NCI-H2107 treated with DMSO at 0.1 percent for 48 hours (cell line): Measurements from ENCODE around the gene SH2D4B.
A peak's percentile ranks its signal among the peaks of the same experiment; 100 is the strongest.

Experiments used
- DNase-seq: peaks from one replicate; lab custom pipeline; 2025; ENCODE audit not compliant: unreplicated experiment; lab: John Stamatoyannopoulos, UW

SH2D4B gene

DNA sequence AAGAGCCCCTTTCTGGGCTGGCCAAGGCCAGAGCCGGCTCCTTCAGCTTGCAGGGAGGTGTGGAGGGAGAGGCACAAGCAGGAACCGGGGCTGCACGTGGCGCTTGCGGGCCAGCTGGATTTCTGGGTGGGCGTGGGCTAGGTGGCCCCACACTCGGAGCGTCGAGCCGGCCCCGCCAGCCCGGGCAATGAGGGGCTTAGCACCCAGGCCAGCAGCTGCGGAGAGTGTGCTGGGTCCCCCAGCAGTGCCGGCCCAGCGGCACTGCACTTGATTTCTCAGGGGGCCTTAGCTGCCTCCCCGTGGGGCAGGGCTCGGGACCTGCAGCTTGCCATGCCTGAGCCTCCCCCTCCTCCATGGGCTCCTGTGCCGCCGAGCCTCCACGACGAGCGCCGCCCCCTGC, 48.1 kb downstream of the SH2D4B start:
- no peak for DNase-seq

DNA sequence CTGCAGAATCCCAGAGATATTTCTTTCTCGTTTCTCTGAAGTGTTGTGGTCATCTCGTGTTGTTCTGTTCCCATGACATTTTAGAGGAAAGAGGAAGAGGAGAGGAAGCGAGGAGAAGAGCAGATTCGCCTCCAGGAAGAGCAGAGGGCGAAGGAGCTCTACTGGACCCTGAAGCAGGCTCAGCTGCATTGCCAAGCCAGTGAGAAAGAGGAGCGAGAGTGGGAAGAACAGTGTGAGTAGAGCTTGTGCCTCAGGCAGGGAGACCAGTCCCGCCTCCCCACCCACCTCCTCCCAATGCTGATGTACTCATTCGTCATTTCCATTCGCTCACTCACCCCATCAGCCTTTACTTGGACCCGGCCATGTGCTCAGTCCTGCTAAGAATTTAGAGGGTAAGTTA, 50.8 kb downstream of the SH2D4B start:
- no peak for DNase-seq

DNA sequence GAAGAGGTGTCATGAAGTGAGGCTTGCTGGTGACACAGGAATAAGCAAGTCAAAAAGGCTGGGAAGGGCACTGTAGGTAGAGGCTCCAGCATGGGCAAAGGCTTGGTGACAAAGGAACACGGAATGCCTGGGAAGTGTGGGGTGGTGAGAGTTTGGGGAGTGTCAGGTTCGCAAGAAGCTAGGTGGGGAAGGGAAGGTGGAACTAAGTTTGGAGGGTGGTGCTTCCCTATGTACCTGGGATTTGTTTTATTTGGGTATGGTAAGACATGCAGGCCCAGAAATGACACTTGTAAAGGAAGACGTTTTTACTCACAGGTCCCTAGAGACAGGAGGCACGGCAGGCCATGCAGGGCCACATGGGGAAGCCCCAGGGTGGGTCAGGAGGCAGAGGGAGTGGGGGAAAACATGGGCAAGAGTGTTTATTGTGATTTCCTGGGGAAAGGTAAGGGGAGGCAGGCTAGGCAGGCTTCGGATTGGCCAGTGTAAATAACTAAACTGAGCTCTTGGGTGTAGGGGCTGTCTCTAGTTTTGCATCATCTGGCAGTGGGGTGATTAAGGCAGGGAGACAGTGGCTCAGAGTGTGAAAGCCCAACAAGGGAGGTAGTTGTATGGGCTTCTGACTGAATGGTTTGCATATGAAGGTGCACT, 52.1 kb downstream of the SH2D4B start:
- no peak for DNase-seq

DNA sequence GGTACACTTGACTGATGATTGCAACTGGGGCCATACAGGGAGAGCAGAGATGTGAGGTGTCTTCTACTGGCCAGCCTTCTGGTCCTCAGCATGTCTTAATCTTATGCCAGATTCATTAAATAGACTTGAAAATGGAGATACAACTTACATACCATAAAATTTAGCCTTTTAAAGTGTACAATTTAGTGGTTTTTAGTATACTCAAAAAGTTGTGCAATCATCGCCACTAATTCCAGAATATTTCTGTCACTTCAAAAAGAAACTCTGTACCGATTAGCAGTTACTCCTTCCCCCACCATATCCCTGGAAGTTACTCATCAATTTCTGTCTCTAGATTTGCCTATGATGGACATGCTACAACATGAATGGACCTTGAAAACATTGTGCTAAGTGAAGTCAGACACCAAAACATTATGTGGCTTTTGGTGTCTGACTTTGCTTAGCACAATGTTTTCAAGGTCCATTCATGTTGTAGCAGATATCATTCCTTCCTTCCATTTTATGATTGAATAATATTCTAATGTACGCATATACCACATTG, 53.0 kb downstream of the SH2D4B start:
- no peak for DNase-seq

DNA sequence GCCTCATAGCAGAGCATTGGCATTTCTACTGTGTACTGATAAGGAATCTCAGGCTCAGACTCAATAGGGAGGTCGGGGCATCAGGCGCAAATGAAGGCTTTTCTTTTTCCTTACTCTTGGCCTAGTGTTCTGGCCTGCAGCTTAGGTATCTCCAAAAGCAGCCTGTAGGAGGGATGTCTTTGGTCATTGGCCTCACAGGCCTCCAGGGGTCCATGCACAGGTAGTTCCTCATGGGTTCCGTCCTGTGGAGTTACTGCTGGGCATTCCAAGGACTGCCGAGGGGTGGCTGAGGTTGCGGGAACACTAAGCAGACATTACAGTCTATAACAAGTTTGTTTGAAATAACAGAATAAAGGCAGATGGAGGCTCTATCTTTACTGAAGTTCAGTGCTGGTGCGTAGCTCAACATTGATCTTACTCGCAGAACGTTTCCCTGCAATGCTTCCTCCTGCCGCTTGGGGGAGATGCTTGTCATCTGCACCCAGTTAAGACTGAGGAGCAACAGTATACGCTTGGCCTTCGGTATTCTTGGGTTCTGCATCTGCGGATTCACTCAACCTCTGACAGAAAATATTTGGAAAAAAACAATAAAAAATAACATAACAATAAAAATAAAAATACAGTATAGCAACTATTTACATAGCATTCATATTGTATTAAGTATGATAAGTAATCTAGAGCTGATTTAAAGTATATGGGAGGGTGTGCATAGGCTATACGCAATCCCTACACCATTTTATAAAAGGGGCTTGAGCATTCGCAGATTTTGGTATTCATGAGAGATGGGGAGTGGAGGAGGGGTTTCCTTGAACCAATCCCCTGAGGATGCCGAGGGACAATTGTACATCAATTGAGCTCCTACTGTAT, 58.9 kb downstream of the SH2D4B start:
- no peak for DNase-seq

DNA sequence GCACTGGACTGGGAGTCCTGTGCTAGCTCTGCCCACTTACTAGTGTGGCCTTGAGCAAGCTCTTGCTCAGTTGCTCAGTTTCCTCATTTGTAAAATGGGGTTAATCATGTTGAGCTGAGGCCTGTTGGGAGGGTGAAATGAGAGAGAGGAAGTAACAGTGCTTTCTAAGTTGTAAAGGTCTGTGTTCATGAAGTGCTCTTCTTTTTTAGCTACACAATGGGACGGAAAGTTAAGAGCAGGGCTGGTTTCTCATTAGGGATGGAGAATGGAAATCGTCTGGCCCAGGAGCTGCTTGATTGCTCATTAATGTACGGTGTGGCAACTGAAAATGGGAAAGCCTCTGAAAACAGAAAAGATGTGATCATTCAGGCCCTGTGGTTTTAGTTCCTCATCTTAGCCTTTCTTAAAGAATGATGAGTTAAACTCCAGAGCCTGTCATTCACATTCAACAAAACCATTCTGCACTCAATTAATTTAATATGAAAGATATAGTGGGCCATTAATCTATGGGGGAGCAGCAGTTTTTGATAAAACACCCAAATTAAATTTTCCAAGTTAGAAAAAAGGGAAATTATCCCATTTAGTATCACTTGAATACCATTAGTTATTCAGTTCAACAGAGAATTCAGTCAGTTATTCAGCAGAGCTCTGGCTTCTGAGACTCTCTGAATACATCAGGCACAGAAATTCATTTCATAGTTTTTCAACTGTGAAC, 60.5 kb downstream of the SH2D4B start:
- no peak for DNase-seq

DNA sequence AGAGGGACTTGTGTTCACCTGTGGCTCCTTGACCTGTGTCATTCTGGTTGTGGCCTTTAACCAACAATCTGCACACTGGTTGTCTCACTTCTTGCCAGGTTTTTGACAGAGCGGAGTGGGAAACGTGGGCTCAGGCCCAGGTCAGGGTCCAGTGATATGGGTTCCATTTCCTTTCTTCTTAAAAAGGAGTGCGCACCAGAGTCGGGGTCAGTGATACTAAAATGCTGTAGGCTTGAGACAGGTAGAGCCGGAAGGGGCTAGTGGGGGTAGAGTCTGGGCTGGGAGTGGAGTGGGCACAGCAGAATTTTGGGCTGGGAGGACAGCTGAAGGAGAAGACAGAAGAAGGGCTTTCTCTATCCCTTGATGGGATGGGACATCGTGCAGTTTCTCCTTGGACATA, 61.2 kb downstream of the SH2D4B start:
- no peak for DNase-seq

DNA sequence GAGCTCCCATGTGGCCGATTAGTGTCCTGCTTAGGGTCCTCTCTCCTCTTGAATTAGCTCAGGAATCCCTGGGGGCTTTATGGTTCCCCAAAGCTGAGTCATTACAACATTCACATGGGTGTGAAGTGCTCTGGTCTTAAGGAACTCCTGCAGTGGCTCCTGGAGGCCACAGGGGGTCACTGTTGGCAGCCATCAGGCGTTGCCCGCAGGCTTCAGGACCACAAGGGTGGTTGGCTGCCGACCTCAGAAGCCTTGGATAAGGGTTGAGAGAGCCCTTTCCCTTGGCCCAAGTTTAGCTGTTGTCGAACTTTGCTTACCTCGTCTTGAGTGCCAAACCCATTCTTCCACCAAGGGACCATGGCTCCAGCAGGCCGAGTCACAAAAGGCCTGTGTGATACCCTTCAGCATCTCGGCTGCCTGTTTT, 61.7 kb downstream of the SH2D4B start:
- DNase-seq: no peak

DNA sequence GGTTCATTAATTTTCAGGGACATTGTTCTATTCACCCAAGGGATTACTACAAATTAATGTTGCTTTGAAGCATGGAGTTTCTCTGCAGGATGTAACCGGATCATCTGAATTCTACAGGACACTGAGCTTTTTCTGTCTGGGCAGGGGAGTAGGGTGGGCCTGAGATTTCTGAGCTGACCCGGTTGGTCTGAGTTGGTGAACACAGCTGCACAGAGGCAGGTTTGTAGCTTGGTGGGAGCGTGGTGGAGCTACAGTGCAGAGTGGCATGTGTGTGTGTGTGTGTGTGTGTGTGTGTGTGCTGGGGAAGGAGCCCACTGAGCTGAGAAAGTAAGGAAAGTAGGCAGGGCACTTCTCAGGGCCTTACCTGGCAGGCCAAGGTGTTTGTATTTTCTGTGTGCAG, 62.6 kb downstream of the SH2D4B start:
- DNase-seq: no peak

DNA sequence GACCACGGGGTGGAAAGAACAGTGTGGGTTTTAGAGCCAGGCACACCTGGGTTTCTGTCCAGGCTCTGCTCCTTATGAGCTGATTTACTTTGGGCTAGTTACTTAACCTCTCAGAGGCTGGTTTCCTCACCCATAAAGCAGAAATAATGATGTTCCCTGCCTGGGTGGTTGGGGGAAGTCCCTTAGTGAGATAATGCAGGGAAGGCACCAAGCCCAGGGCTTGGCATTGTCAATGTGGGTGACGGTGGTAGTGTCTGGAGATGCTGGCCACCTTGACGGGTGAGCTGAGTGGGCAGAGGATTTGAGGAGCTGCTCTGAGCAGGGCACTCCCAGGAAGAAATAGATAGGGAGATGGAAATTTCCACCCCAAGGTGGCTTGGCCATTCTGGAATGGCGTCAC, 65.2 kb downstream of the SH2D4B start:
- DNase-seq: no peak

DNA sequence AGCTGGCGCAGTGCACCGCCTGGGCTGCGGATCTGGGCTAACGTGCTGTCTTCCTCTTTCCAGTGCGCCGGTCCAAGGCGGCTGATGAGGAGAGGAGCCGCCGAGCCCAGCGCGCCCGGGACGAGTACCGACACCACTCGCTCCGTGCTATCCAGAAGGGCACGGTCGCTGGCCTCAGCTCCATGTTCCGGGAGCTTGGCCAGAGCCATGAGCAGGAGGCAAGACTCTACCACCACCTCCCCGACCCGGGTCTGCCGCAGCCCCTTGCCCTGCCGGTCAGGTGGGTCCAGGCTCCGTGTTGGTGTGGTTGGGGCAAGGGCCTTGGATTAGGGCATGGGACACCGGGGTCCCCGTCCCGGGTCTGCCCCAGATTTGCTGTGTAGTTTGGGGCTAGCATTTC, 65.8 kb downstream of the SH2D4B start:
- no peak for DNase-seq

DNA sequence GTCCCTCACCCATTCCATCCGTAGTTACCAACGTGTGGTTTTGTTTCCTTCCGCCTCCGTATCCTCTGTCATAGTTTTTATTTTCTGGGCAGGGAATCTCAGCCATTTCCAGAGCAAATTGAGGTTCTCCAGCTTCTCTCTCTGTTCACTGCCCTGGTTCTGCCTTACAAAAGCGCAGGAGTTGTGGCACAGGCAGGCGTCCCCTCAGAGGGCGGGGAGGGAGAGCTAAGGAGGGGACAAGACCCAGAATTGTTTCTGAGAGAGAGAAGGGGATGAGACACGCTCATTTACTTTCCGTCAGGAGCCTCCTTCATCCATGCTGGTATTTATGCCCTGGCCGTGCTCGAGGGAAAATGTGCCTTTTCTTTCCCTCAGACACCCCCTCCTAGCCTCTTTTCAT, 71.0 kb downstream of the SH2D4B start:
- DNase-seq: no peak

DNA sequence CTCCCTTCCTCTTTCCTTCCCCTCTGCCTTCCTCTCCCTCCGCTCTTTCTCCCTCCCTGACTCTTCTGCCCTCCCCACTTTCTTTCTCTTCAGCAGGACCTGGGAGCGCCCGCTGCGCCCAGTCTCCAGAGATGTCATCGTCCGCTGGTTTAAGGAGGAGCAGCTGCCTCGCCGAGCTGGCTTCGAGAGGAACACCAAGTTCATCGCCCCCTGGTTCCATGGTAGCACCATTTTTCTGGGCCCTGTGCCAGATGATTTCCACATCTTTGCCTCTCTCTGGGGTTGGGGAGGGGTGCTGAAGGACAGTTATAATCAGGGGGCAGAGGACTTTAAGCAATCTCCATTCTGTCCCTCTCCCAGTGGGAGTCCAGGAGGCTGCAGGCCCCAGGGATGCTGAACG, 71.6 kb downstream of the SH2D4B start:
- no peak for DNase-seq

DNA sequence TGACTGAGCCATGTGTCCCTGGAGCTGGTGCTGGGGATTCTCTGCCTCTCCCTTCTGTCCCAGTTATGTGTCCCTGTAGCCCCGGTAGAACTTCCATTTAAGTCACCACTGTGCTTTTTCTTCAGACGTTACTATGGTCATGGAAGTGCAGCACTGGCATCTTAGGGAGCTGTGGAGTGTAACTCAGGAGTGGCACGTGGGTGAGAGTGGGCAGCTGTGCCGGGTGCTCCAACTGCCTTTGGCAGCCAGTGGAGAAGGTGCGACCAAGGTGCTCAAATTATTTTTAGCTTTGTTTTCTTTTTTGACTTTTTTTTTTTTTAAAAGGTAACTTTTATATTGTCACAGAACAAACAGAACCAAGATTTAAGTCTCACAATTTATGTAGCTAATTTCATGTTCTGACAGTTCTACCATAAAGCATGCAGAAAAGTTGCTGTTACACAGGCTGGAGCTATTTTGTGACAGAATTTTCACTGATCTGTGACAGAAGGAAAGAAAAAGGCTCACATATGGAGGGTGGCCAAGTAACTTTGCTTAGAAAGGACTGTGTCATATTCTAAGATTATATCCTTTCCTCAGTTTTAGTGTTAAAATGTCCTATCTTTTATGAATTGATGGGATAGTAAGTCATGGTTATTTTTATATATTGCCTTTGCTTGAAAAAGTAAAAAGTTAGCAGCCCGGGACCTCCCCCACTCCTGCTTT, 73.9 kb downstream of the SH2D4B start:
- DNase-seq: no peak

DNA sequence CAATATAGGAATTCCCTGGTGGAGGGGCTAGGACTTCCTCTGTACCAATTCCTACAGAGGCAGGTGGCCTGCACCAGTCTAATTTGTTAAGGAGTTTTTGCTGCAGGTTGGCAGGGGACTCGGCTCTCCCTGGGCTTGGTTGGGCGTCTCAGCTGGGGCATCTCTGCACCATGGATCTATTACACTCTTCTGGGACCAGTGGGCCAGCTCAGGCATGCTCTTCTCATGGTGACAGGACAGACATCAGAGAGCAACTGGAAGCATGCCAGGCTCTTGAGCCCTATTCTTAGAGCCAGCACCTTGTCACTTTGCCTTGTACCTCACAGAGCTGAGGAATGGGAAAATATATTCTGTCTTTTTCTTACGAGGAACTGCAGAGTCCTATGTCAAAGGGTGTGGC, 74.6 kb downstream of the SH2D4B start:
- peak; percentile 24 for DNase-seq

DNA sequence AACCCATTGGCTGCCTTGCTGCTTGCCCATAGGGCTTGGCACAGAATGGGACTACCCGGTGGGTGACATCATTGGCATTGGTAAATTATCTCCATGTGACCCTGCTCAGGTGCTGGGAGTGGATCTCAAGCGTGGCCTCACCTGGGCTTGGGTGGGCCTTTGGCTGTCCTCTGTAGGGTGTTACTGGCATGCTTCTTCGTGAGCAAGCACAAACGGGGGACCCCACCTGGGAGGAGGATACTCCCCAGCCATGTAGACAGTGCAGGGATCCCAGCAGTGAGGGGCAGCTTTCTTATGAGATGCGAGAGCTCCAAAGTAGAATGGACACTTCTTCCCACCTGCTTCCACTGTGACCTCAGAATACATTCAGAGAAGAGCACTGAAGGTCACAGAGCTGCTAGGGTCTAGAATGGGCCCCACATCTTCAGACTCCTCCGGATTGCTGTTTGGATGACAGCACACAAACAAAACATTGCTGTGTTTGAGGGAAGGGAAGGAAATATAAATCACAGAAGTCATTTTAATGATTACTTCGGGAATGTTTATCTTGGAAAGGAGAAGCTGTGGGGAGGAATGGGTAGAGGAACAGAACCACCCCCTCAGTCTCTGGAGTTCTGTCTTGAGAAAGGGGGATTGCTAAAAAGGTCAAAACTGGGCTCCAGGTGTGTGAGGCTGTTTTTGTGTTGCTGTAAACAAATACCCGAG, 75.9 kb downstream of the SH2D4B start:
- DNase-seq: no peak

DNA sequence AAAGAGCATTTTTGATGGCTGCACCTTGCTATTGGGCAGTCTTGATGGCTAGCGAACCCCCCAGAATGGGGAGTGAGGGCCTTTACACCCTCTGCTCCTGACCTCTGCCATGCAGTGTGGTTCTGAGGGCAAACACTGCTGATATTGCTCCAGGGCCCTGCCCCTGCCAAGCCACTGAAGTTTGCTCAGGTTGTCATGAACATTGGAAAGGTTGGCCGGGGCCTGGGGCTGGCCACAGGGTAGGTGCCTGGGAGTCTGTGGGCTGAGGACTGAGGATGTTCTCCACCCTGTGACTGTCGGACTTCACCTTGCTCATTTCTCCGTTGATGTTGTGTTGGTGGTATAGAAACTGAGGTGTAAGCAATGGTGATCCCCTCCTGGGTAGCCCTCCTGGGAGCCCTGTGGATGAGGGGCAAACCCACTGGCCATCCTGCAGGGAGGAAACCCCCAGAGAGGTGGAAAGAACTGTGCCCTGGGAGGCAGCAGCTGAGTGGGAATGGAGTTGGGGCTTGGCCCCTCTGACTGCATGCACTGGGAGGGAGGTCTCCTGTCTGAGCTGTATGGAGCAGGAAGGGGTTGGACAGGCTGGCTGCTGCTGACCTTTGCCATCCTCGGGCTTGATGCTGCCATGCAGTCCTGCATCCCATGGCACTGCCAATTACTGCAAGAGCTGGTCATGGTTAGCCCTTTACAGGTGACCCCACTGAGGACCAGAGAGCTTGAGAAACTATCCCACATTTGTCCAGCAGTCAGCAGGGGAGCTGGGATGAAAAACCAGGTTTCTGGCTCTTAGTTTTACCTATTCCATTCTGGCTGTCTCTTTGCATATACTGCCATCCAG, 77.1 kb downstream of the SH2D4B start:
- DNase-seq: no peak

DNA sequence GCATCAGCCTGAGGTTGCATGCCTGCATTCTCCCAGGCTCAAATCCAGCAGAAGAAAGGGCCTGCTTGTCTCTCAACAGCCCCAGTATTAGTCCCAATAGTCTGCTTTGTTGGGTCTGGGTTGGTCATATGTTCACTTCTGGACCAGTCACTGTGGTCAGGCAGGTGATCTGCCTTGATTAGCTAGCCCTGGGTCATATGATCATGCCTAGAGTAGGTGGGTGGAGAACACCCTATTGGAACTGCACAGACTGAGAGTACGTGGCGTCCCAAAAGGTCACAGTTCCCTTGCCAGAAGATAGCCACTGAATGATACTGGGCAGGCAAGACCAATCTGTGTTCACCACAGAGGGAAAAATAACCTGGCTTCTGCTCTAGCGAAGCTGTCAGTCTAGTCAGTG, 80.1 kb downstream of the SH2D4B start:
- DNase-seq: no peak

DNA sequence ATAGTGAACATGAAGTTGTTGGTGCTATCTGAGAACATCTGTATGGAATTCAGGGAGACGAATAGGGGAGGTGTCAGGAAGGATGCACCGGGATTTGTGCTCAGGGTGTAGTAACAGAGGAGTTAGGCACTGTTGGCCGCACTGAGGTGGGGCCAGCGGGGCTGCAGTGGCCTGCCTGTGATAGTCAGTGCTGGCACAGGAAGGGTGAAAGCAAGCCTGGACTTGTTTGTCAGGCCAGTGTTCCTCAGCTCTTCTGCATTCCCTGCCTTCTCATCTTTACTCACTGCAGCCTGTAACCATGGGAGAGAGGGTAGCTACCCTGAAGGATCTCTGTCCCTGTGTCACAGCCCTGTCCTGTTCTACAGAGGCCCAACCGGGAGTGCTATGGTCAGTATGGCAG, 81.3 kb downstream of the SH2D4B start:
- DNase-seq: no peak

DNA sequence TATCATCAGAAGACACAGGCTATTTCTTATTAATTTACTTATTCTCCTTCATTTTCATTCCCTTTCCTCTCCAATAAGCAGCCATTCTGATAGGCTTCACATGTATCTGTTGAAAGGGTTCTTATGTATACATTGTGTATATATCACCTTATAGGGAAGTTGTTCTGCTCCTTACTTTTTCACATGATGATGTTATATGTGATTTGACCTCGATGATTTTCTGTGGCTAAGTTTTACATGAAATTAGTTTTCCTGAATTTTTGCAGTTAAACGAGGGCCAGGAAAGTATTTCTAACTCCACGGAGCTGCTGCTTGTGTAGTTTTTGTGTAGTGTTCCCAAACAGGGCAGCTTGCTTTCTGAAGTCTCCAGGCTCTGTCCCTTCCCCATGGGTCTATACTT, 84.5 kb downstream of the SH2D4B start:
- no peak for DNase-seq
